SIG-M5 (cell line): Measurements from ENCODE around the gene LANCL3.

Experiments
- DNase-seq: peaks from one replicate; lab custom pipeline; 2025; lab: John Stamatoyannopoulos, UW

Gene LANCL3

DNA sequence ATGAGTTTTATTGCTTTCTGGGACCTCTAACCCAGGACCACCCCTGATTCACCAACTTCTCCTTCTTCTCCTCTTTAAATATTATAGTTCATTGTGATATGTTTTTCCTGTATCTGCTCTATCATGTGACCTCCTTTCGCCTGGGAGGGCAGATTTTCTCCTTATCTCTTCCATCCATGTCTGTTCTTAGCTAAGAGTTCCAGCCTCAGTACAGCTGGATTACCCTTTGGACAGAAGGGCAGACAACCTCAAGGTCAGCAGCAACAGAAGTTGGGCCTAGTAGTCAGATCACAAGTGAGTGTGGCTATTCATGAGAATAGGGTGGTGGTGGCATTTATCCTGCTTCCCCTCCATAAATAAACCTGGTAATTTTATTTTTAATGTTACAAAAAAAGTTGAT, 108.4 kb downstream of the LANCL3 start:
- no peak for DNase-seq

DNA sequence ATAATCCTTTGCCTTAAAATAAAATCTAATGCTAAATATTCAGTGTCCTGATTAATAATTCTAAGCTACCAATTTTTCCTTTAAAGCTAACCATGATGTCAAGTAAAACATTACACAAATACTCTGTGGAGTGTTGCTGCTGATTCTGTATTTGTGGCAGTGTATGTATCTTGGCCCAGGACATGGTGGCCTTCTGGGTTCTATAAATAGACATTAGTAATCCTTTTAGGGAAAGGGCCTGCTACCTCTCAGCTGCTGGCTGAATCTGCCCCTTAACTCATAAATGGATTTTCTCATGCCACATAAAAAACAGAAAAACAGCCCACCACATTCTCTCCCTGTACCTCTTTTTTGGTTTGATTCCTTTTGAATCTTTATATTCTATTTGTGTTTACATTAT, 113.0 kb downstream of the LANCL3 start:
- DNase-seq: no peak

DNA sequence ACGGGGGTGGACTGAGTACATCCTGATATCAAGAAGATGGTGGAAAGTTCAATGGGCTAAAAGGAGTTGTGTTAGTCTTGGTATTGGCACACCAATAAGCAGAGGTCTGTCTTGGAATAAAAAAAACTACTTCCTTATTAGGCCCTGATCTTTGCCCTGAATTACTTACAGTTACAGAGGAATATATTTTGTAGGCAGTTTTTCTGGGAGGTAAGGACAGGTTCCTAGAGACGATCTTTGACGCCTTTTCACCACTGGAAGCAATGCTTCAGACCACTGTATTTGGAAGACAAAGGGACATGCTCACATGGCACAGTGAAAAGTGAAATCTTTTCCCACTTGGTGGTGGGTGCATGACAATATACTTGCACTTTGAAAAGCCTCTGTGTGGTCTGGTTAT, 113.5 kb downstream of the LANCL3 start:
- no peak for DNase-seq

DNA sequence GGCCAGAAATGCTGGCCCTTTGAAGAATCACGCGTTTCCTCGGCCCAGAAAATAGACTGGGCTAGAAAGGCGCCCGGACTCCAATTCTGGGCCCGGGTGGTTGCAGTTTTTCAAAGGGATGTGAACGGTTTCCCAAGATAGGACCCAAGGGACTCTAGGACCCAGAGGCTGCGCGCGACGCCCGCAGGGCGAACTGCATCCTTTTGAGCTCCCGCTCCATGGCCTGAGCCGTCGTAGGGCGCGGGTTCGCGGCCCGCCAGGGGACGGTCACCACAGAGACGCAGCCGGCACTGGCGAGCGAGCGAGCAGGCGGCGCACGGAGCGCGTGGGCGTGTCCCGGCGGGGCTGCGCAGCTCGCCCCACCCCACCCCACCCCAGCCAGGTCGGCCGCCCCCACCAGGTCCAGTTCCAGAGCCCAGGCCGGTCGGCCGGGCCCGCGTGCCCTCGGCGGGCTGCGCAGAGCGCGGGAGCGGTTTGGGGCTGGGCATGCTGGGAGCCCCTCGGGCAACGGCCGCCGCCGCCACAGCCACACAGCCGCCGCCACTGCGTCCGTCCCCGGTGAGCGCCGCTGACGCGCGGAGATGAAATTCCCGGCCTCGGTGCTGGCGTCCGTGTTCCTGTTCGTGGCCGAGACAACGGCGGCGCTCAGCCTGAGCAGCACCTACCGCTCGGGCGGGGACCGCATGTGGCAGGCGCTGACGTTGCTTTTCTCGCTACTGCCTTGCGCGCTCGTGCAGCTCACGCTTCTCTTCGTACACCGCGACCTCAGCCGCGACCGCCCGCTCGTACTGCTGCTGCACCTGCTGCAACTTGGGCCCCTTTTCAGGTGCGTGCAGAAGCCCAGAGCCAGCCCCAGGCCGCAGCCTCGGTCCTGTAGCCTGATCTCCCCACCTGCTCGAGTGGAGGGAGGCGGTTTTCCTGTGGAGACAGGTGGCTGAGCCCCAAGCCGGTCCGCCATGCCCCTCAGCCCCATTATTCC, 114.2 kb downstream of the LANCL3 start, which contains the start of gene XK:
TSS of gene XK (plus strand) at position 411 of the 979 bp plus-strand sequence. CDS start at position 582, 171 bp downstream.
- DNase-seq: no peak

DNA sequence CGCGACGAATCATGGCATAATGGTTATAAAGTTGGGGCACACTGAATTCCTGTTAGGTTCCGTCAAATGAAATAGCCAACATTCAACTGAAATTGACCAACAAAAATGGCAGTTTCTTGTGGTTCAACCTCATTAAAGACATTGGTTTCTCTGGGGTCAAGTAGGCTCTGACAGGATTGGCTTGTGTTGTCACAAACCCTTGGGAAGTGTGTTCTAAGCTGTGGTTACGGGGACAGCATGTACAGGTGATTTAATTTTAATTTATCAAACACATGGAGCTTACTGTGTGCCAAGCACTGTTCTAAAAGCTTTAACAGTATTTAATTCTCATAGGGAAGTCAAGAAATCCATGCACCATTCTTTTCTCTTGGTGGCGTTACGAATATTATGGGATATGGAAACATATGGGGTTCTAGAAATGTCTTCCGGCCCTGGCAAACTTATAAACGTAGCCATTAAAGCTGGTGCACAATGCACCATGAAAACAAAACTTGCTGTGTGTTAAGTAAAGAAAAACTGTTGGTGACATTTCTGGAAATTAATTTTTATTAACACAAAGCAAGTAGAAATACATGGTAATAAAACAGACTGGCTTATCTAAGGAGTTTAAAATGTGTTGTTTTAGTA, 115.0 kb downstream of the LANCL3 start:
- no peak for DNase-seq

DNA sequence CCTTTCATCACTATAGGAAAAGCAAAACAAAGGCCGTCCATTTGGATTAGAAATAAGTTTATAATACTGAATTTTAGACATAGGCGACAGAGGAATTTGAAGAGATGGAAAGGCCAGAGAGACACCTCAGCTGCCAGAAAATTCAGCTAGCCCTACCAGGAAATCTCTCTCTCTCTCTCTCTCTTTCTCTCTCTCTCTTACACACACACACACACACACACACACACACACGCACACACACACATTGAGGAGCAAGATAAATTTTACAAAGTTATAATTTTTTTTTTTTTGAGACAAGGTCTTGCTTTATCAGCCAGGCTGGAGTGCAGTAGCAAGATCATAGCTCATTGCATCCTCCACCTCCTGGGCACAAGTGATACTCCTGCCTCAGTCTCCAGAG, 115.5 kb downstream of the LANCL3 start:
- no peak for DNase-seq

DNA sequence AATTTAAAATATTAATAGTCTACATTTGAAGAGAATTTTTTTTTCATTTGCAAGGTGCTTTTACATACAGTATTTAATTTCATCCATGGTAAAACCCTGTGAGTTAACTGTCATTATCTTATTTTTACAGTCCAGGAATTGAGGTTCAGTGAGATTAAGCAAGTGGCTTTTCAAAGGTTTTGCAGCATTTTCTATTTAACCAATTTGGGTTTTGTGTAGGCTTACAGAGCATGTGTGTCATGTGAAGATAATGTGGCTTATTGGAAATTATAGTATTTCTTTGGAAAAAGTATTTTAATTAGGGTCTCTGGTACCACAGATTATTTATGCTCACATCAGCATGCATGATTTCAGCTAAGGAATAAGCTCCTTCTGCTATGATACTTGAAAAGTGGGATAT, 118.7 kb downstream of the LANCL3 start:
- no peak for DNase-seq

DNA sequence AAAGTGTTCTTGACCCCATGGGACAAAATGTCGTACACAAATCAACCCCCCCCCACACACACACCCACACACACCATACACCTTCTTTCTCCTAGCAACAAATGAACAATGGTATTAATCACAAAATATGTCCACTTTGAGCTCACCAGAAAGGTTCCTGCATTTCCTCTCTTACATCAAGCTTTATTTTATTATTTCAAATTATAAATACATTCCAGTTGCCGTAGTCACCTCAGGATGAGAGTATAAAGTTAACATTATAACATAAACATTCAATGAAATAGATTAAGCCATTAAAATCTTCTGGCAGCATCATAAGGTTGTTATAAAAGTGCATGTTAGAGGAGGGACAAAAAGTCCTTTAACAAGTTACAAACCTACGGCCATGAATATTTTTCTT, 121.5 kb downstream of the LANCL3 start:
- DNase-seq: no peak

DNA sequence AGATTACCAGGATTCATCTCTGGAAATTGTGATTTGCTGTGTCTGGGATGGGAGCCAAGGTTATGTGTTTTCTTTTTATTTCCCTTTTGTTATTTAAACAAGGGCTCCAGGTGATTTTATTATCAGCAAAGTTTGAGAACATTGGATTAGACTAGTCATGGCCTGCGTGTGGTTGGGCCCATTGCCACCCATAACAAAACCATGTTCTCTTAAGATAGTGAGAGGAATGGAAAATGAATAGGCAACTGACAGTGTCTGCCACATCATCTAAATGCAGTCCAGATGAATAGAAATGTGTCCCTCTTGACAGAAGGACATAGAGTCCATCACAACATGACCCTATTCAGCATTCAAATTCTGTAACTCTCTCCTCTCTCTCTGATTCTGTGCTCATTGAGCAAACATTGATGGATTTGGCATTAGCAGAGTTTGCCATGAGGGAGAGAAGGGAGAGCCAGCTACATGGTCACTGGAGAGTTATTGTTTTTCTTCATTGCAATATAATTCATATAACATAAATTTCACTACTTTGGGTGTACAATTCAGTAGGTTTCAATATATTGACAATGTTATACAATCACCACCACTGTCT, 125.8 kb downstream of the LANCL3 start:
- DNase-seq: no peak

DNA sequence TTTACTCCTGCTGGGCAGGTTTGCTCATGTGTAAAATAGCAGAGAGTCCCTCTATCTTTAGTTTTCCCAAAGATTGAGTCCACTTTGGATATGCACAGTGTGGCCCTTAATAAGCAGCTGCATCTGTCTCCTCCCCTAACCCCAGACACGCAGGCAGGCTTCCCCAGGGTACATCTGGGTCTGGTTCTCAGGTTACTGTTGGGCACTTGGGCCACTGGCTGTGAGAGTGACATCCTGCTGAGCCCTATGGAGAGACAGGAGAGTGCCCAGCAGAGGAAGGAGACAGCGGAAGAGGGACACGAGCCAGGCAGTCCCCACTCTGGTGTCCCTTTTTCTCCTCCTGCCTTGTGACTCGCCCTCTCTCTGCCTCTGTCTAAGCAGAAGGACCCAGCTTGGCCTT, 130.1 kb downstream of the LANCL3 start:
- no peak for DNase-seq

DNA sequence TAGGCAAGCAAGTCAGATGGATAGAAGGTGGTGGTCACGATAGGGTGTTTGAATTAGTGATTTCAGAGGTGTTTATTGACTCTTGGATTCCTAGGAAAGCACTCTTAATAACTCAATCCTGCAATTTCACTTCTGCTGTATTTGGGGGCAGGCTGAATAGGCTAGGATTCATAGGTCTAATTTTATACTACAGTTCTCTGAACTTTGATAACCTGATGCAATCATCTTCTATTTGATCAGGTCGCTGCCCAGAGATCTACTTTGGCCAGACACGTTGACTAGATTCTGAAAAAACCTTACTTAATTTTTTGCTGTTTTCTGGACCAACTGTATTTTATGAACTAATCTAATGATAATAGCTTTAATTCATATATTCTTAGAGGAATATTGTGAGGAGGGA, 140.5 kb downstream of the LANCL3 start:
- DNase-seq: no peak

DNA sequence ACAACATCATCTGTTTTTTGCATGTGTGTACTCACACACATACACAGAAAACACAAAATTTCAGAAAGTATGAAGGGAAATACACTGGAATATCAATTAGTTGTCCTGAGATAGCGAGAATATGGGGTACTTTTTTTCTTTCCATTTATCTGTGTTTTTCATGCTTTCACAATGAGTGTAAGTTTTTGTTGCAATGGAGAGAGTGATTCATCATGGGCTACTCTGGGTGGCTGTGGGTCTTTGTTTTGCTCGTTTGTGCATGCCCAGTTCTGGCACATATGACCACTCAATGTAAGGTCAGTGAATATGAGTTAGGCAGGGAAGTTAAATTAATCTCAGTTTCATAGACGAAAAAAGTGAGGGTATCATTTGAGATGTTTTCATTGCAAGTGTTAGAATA, 141.0 kb downstream of the LANCL3 start:
- DNase-seq: no peak

DNA sequence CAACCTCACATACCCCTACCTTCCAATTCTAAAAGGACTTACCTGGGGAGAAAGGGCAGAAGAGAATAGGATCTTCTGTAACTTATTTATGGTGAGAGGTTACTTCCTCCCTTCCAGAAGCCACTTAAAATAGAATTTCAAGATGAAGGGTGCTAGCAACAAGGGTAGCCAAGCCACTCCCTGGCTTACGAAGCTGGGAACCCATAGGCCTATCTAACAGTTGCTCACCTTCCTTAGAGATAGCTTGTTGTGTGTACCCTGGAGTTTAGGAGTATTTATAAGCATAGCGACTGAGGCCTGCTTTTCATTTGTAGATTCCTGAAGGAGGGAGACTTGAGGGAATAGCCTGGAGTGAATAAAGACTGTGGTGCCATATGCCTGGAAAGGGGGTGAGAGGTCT, 143.0 kb downstream of the LANCL3 start:
- no peak for DNase-seq

DNA sequence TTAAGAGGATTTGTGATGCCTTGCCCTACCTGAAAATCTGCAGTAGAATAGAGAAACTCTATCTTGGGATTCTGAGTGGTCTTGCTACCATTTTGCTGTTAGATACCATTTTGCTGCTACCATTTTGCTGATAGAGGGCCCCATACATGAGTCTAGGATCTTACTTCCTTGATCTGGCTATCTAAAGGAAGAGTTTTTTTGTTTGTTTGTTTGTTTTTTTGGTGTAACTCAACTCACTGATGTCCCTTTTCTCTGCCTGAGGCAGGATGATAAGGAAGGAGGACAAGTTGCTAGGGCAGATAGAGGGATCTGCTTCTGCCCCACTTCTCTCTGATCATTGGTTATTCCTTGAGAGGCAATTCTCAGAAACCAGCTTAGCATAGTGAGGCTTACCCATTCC, 145.1 kb downstream of the LANCL3 start:
- DNase-seq: no peak

DNA sequence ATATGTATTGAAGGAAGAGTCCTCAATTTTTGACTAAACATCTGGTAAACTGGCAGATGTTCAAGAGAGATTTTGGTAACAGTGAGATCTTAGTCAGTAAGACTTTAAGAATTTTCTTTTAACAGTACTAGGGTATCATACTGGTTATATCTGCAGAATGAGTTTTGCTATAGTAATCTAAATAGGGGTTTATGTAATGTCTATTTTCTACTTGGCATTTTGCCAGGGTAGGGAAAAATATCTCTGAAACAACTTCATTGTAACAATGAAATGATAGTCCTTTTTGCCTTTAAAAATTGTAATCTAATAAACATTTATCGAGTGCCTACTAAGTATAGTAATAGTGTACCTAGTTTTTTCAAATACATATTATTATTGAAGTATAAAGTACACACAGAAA, 146.2 kb downstream of the LANCL3 start:
- no peak for DNase-seq

DNA sequence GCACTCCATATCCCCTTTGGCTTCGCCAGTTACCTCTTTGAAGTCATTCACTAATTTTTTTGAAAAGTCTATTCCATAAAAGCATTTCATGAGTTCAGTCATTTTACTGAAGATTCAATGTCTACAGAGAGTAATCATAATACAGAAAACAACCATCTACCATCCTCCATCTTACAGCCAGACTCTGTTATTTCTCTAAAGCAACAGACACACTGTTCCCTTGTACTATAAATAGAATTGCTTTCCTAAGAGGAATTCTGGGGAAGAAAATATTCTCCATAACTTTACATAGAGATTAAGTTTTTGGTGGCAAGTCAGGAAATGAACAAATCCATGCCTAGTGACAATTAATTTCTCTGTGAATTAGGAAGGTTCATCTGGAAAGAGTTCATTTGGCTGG, 151.1 kb downstream of the LANCL3 start:
- no peak for DNase-seq

DNA sequence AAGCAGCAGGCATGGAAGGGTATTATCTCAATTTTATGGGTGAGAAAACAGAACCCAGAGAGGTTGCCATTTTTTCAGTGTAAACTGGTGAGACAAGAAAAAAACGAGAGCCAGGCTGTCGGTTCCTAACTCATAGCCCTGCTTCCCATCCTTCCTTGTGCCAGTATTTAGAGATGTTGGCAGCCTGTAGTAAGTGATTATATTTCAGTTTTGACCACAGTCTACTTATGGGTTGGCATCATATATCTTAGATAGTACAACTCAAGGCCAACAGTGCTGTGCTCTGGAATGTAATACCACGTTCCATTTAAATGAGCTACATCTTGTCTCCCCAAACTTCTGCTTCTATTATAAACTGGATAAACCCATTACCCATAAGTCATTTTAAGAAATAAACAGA, 154.9 kb downstream of the LANCL3 start:
- no peak for DNase-seq
